Panc1 (cell line): ENCODE measurements around the gene DCAF17.

Experiments used
- POLR2AphosphoS5 ChIP-seq: IDR thresholded peaks from 2 replicates; pipeline ENCODE4 v1.6.1; 2012; ENCODE audit warnings: mild to moderate bottlenecking, low read depth, low read length, moderate library complexity
- SIN3A ChIP-seq: IDR thresholded peaks from 2 replicates; pipeline ENCODE4 v1.6.1; 2012; ENCODE audit warnings: low read depth, mild to moderate bottlenecking, low read length, moderate library complexity, borderline replicate concordance; ENCODE audit not compliant: insufficient read depth
- TCF7L2 ChIP-seq: IDR thresholded peaks from 2 replicates; pipeline ENCODE4 v1.6.1; 2011; ENCODE audit warnings: mild to moderate bottlenecking, low read depth, low read length, inconsistent platforms
- TF ChIP-seq, protein P1 (sequence below): fragments of 450-650 bp; IDR thresholded peaks from 2 replicates; pipeline ENCODE4 v1.5.1; 2017; ENCODE audit warnings: mild to moderate bottlenecking
- TF ChIP-seq, protein P2 (sequence below), 2 experiments: IDR thresholded peaks; 2 replicates each; pipeline ENCODE4 v1.6.1; 2011 to 2012; ENCODE audit warnings: low read depth in 2 of 2, control low read depth in 1 of 2, low read length in 1 of 2, mild to moderate bottlenecking in 1 of 2, moderate library complexity in 1 of 2; ENCODE audit not compliant: insufficient read depth in 1 of 2

DNA sequence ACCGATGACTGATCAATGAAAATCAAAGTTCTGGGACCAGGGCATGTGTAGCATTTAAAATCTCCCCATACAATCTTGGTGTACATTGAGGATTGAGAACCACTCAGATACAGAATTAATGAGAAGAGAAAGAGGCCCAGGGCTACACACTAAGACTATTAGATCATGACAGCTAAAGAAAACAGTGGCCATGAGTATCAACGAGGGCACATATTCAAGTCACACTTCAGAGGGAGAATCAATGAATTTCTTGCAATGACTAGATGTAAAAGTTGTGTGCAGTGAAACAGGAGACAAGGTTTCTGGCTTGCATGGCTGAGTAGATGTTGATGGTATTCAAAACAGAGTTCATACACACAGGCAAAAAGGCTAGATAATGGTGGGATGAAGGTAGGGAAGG is 29.3 kb upstream of the DCAF17 start:
- TF ChIP-seq, protein P1, sequence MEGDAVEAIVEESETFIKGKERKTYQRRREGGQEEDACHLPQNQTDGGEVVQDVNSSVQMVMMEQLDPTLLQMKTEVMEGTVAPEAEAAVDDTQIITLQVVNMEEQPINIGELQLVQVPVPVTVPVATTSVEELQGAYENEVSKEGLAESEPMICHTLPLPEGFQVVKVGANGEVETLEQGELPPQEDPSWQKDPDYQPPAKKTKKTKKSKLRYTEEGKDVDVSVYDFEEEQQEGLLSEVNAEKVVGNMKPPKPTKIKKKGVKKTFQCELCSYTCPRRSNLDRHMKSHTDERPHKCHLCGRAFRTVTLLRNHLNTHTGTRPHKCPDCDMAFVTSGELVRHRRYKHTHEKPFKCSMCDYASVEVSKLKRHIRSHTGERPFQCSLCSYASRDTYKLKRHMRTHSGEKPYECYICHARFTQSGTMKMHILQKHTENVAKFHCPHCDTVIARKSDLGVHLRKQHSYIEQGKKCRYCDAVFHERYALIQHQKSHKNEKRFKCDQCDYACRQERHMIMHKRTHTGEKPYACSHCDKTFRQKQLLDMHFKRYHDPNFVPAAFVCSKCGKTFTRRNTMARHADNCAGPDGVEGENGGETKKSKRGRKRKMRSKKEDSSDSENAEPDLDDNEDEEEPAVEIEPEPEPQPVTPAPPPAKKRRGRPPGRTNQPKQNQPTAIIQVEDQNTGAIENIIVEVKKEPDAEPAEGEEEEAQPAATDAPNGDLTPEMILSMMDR: no peak
- TF ChIP-seq, protein P2, sequence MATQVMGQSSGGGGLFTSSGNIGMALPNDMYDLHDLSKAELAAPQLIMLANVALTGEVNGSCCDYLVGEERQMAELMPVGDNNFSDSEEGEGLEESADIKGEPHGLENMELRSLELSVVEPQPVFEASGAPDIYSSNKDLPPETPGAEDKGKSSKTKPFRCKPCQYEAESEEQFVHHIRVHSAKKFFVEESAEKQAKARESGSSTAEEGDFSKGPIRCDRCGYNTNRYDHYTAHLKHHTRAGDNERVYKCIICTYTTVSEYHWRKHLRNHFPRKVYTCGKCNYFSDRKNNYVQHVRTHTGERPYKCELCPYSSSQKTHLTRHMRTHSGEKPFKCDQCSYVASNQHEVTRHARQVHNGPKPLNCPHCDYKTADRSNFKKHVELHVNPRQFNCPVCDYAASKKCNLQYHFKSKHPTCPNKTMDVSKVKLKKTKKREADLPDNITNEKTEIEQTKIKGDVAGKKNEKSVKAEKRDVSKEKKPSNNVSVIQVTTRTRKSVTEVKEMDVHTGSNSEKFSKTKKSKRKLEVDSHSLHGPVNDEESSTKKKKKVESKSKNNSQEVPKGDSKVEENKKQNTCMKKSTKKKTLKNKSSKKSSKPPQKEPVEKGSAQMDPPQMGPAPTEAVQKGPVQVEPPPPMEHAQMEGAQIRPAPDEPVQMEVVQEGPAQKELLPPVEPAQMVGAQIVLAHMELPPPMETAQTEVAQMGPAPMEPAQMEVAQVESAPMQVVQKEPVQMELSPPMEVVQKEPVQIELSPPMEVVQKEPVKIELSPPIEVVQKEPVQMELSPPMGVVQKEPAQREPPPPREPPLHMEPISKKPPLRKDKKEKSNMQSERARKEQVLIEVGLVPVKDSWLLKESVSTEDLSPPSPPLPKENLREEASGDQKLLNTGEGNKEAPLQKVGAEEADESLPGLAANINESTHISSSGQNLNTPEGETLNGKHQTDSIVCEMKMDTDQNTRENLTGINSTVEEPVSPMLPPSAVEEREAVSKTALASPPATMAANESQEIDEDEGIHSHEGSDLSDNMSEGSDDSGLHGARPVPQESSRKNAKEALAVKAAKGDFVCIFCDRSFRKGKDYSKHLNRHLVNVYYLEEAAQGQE (IDR thresholded peaks at IDR 0.05; ENCODE audit: insufficient read depth in 1 of 2, low read depth in 2 of 2, low read length in 1 of 2): no peak
- TF ChIP-seq POLR2AphosphoS5: no peak
- no peak for TF ChIP-seq SIN3A
- no peak for TF ChIP-seq TCF7L2
